K562 (cell line): ENCODE results near the gene EIF2S1. TPM values are rescaled to one million over a fixed set of nuclear protein-coding genes. Genes with fewer than 3 reads are reported as not detected.

Experiments used
- ATF7 ChIP-seq: fragments of 450-650 bp; IDR thresholded peaks from 2 replicates; pipeline ENCODE4 v1.7.1; 2014; ENCODE audit warnings: mild to moderate bottlenecking, moderate library complexity
- C11orf30 ChIP-seq: fragments of 450-650 bp; IDR thresholded peaks from 2 replicates; pipeline ENCODE4 v1.6.1; 2016; ENCODE audit warnings: low read depth, mild to moderate bottlenecking
- CEBPG ChIP-seq, 3 experiments: fragments of 200-800 bp in 1 of 3; sonication (Bioruptor generic) in 1 of 3; sonication (generic) in 1 of 3; formaldehyde crosslinking in 1 of 3; IDR thresholded peaks in 2 of 3; conservative IDR thresholded peaks in 1 of 3; 2 replicates each; pipeline versions ENCODE4 v1.6.1 to v1.8.0; 2016 to 2022; ENCODE audit warnings: missing compliant biosample characterization in 2 of 3, missing genetic modification characterization in 2 of 3, mild to moderate bottlenecking in 1 of 3, missing genetic modification reagents in 1 of 3
- CREM ChIP-seq: IDR thresholded peaks from 2 replicates; pipeline ENCODE4 v1.6.1; 2014; ENCODE audit warnings: antibody characterized with exemption, low read depth
- CTBP1 ChIP-seq: fragments of 450-650 bp; IDR thresholded peaks from 2 replicates; pipeline ENCODE4 v1.6.1; 2016; ENCODE audit warnings: borderline replicate concordance
- CXXC5 ChIP-seq: fragments of 250-450 bp; sonication (Bioruptor Pico); IDR thresholded peaks from 2 replicates; pipeline ENCODE4 v1.8.0; 2022; ENCODE audit warnings: inconsistent platforms, mild to moderate bottlenecking, moderate library complexity
- DMBX1 ChIP-seq: fragments of 250-450 bp; sonication (Bioruptor Pico); IDR thresholded peaks from 2 replicates; pipeline ENCODE4 v1.8.0; 2022; ENCODE audit warnings: inconsistent platforms, mild to moderate bottlenecking, moderate library complexity, borderline replicate concordance
- DPF2 ChIP-seq: fragments of 450-650 bp; IDR thresholded peaks from 2 replicates; pipeline ENCODE4 v1.6.1; 2016
- FOXJ3 ChIP-seq: sonication (generic); formaldehyde crosslinking; IDR thresholded peaks from 2 replicates; pipeline ENCODE4 v1.4.0; 2020; ENCODE audit warnings: mild to moderate bottlenecking, missing genetic modification reagents
- HDAC1 ChIP-seq, 2 experiments: fragments of 450-650 bp; IDR thresholded peaks; 2 replicates each; pipeline ENCODE4 v1.6.1; 2016 to 2017; ENCODE audit warnings: inconsistent platforms in 1 of 2, mild to moderate bottlenecking in 1 of 2, moderate library complexity in 1 of 2
- HMG20A ChIP-seq: fragments of 450-650 bp; formaldehyde crosslinking; conservative IDR thresholded peaks from 2 replicates; pipeline ENCODE4 v1.4.0; 2020; ENCODE audit warnings: mild to moderate bottlenecking, mixed read lengths
- MAFG ChIP-seq: fragments of 450-650 bp; conservative IDR thresholded peaks from 2 replicates; pipeline ENCODE4 v1.6.1; 2016; ENCODE audit warnings: missing genetic modification characterization, missing compliant biosample characterization
- NRF1 ChIP-seq, 2 experiments: fragments of 450-650 bp; IDR thresholded peaks in 1 of 2; conservative IDR thresholded peaks in 1 of 2; 2 replicates each; pipeline ENCODE4 v1.6.1; 2014; ENCODE audit warnings: mild to moderate bottlenecking in 2 of 2
- RBM25 ChIP-seq: fragments of 200-400 bp; formaldehyde crosslinking; IDR thresholded peaks from 2 replicates; pipeline ENCODE4 v1.6.1; 2018; ENCODE audit warnings: low read length, low read depth, moderate library complexity; ENCODE audit not compliant: severe bottlenecking
- SMARCC2 ChIP-seq: fragments of 450-650 bp; IDR thresholded peaks from 2 replicates; pipeline ENCODE4 v1.6.1; 2017; ENCODE audit warnings: antibody characterized with exemption, moderate library complexity, mild to moderate bottlenecking, low read depth
- SMARCE1 ChIP-seq: fragments of 450-650 bp; IDR thresholded peaks from 2 replicates; pipeline ENCODE4 v1.7.1; 2016; ENCODE audit warnings: mild to moderate bottlenecking
- TBP ChIP-seq: optimal IDR thresholded peaks from 2 replicates; pipeline ENCODE3; 2011; ENCODE audit warnings: low read depth, low read length, improper control_type of control experiment
- TFAM ChIP-seq: fragments of 250-450 bp; sonication (Bioruptor Pico); conservative IDR thresholded peaks from 2 replicates; pipeline ENCODE4 v1.5.0; 2021; ENCODE audit warnings: mild to moderate bottlenecking, moderate library complexity
- TRIM24 ChIP-seq, 2 experiments: fragments of 450-650 bp; IDR thresholded peaks; 2 replicates each; pipeline ENCODE4 v1.6.1; 2016
- ZNF316 ChIP-seq: fragments of 450-650 bp; IDR thresholded peaks from 2 replicates; pipeline ENCODE4 v1.6.1; 2016
- ZZZ3 ChIP-seq: fragments of 450-650 bp; IDR thresholded peaks from 2 replicates; pipeline ENCODE4 v1.6.1; 2016; ENCODE audit warnings: antibody characterized with exemption, mild to moderate bottlenecking, moderate library complexity
- polyA plus RNA-seq, 8 experiments: library from polyadenylated mRNA; depleted of rRNA in 4 of 8; stranded (reverse) in 5 of 8; unstranded in 3 of 8; fragments of >200 nt; fragmentation: Nextera tagmentation in 2 of 8; fragmentation: Illumina TruSeq in 1 of 8; extraction: Ambion mirVana in 2 of 8; extraction: Trizol in 1 of 8; gene quantifications; 2 replicates each; pipeline versions ENCODE4 v1.2.1 to v1.2.3, GENCODE V29; 2011 to 2014; ENCODE audit warnings: inconsistent platforms in 1 of 8, missing spikeins in 1 of 8
- total RNA-seq, 7 experiments: library from RNA; depleted of rRNA in 6 of 7; stranded (reverse); fragments of >200 nt in 6 of 7; fragmentation: Illumina TruSeq in 2 of 7; extraction: Trizol in 2 of 7; gene quantifications; 2 replicates each; pipeline versions ENCODE4 v1.2.1 to v1.2.3, GENCODE V29; 2011 to 2021; ENCODE audit warnings: low replicate concordance in 1 of 7
- TF ChIP-seq, protein P1 (sequence below), 2 experiments: fragments of 200-800 bp in 1 of 2; sonication (Bioruptor generic) in 1 of 2; sonication (generic) in 1 of 2; formaldehyde crosslinking in 1 of 2; IDR thresholded peaks in 1 of 2; conservative IDR thresholded peaks in 1 of 2; 2 replicates each; pipeline versions ENCODE4 v1.5.0 to v1.6.1; 2016 to 2020; ENCODE audit warnings: missing compliant biosample characterization in 1 of 2, missing genetic modification characterization in 1 of 2, missing genetic modification reagents in 1 of 2

Gene EIF2S1
- total and polyA plus RNA-seq, 9 of the 15 experiments (the other 6 are each of a cell fraction or from before 2014, with no cell fraction given): 216 to 1,018 (median 332) TPM

DNA sequence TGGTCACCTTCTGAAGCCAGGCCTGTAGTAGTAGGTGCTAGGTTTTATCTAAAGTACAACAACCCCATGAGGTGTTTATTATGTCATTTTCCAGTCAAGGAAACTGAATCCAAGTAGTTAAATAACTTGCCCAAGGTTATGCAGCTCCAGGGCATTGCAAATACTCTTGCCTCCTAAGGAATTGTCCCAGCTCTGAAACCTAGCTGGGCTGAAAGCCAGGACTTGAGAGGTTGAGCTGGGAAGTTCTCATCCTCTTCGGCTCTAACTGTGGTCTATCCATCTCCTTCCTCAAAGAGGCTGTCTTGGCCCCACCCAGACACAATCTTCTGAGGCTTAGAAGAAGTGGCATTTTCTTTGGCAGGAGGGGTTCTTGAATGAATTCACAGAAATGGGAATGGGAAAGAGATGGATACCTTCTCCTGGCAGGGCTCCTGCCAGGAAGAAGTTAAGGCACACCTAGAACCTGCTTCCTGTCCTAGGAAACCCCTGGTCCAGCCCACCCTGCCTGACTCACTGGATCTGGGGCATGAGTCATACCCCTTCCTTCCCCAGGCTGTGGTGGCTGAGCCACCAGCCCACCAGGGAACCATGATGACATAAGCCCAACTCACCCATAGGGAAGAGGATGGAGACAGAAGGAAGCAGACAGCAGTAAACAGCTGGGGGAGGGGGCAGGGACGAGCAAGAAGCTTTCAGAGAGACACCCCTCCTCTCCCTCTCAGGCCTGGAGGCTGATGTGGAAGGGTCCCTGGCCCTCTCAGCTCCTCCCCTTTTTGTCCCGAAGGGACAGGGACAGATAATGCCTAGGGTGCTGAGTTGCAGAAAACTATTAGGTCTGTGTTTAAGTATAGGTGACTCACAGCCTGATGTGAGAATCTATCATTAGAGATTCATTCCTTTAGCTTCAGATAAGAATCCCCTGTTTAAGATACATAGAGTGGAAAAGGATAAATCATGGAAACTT, 54.0 kb downstream of the EIF2S1 start (continued):
- TF ChIP-seq HMG20A (CRISPR knock-in tag) (no peak), TFAM (CRISPR knock-in tag) (no peak), ZZZ3 (no peak), ZNF316 (peak; percentile 75), CTBP1 (peak; percentile 63; the same call in 1 of the 2 replicates), MAFG (tag) (peak; percentile 34; the same call in 1 of the 2 replicates), SMARCC2 (peak; percentile 58; the same call in 1 of the 2 replicates), TBP (no peak), DPF2 (peak; percentile 76), ATF7 (peak; percentile 64), C11orf30 (peak; percentile 80), CREM (peak; percentile 28; the same call in 1 of the 2 replicates), TRIM24 (IDR thresholded peaks at IDR 0.05) (0 out of 4 replicates have a peak, but pooled peaks of 1 of the 2 experiments have one; percentile 18), NRF1 (conservative IDR thresholded peaks at IDR 0.05 in 1 of 2, IDR thresholded peaks at IDR 0.05 in 1 of 2) (no peak; a peak in 1 of 4 replicates), HDAC1 (IDR thresholded peaks at IDR 0.05) (peak in 1 of 2 experiments; percentile 26; a peak in 1 of 4 replicates), CXXC5 (no peak), RBM25 (no peak), DMBX1 (CRISPR knock-in tag) (peak; percentile 53; the same call in 1 of the 2 replicates), FOXJ3 (CRISPR knock-in tag) (no peak), CEBPG (CRISPR knock-in tag; IDR thresholded peaks at IDR 0.05) (0 out of 2 replicates have a peak, but pooled peaks have one; percentile 24), CEBPG (tag; conservative IDR thresholded peaks at IDR 0.05 in 1 of 2, IDR thresholded peaks at IDR 0.05 in 1 of 2) (0 out of 4 replicates have a peak, but pooled peaks of 1 of the 2 experiments have one; percentile 34), SMARCE1 (peak; percentile 89)
- TF ChIP-seq, protein P1, sequence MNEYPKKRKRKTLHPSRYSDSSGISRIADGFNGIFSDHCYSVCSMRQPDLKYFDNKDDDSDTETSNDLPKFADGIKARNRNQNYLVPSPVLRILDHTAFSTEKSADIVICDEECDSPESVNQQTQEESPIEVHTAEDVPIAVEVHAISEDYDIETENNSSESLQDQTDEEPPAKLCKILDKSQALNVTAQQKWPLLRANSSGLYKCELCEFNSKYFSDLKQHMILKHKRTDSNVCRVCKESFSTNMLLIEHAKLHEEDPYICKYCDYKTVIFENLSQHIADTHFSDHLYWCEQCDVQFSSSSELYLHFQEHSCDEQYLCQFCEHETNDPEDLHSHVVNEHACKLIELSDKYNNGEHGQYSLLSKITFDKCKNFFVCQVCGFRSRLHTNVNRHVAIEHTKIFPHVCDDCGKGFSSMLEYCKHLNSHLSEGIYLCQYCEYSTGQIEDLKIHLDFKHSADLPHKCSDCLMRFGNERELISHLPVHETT (CRISPR knock-in tag; conservative IDR thresholded peaks at IDR 0.05 in 1 of 2, IDR thresholded peaks at IDR 0.05 in 1 of 2): no peak
